ENCODE results near the gene NID1. TPM values are rescaled to one million over a fixed set of nuclear protein-coding genes. Genes with fewer than 3 reads are reported as not detected.

NID1 gene
- total RNA-seq, 1 donor from 2014 or later = 73.0 TPM

DNA sequence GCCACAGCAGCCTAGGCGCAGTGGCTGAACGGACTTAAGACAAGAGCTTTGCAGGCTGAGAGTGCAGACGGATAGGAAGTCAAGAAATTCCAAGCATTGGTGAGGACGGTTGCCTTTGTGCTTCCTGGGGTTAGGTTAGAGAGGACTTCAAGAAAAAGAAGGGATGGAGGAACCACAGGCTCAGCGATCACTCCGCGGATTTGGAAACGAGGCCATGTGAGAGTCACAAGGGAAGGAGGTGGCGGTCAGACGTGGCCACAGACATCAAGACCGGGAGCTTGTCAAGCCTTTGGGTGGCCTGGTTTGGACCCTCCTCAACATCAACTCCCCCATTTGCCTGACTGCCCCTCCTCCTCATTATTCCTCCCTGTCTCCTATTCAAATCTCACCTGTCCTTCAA is 62.3 kb downstream of the NID1 start:
- H3K4me1 Mint-ChIP-seq (ENCODE audit: low read depth, unreplicated experiment) = peaks cover 46% of the 10 kb centered on the region
- FAIRE-seq (no peak), DNase-seq (ENCODE audit: low read depth) (no peak)
- H3K79me2 ChIP-seq (ENCODE audit: insufficient read depth, low read length) = no peaks in the 10 kb centered on the region
- H3K27me3 ChIP-seq (ENCODE audit: insufficient read depth, low read length) = no peaks in the 10 kb centered on the region
- peak overlapping the region; percentile 45 for H3K4me3 Mint-ChIP-seq (ENCODE audit: unreplicated experiment)
- H3K4me1 ChIP-seq (ENCODE audit: insufficient read depth, low read length) = peaks cover 16% of the 10 kb centered on the region
- no peak overlapping the region for H3K4me3 ChIP-seq (ENCODE audit: insufficient read depth, low read depth, low read length)
- H3K4me2 ChIP-seq (ENCODE audit: low read length) = no peak overlapping the region
- no peak for TF ChIP-seq EZH2 (IDR thresholded peaks at IDR 0.05; ENCODE audit: insufficient read depth, low read length)
- TF ChIP-seq, protein P1, sequence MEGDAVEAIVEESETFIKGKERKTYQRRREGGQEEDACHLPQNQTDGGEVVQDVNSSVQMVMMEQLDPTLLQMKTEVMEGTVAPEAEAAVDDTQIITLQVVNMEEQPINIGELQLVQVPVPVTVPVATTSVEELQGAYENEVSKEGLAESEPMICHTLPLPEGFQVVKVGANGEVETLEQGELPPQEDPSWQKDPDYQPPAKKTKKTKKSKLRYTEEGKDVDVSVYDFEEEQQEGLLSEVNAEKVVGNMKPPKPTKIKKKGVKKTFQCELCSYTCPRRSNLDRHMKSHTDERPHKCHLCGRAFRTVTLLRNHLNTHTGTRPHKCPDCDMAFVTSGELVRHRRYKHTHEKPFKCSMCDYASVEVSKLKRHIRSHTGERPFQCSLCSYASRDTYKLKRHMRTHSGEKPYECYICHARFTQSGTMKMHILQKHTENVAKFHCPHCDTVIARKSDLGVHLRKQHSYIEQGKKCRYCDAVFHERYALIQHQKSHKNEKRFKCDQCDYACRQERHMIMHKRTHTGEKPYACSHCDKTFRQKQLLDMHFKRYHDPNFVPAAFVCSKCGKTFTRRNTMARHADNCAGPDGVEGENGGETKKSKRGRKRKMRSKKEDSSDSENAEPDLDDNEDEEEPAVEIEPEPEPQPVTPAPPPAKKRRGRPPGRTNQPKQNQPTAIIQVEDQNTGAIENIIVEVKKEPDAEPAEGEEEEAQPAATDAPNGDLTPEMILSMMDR (IDR thresholded peaks at IDR 0.05; ENCODE audit: insufficient read depth, low read depth, low read length) = no peak
- no peaks in the 10 kb centered on the region for H4K20me1 ChIP-seq (ENCODE audit: insufficient read depth, low read length)
- H3K27me3 Mint-ChIP-seq (ENCODE audit: low read depth, unreplicated experiment) = no peaks in the 10 kb centered on the region
- H3K9ac ChIP-seq (ENCODE audit: low read length) = no peak overlapping the region
- H2AFZ ChIP-seq (ENCODE audit: low read depth, low read length) = no peak overlapping the region
- H3K36me3 ChIP-seq (ENCODE audit: insufficient read depth, low read length) = no peaks in the 10 kb centered on the region
- H3K27ac Mint-ChIP-seq (ENCODE audit: unreplicated experiment) = peak overlapping the region; percentile 20
- peaks cover 2% of the 10 kb centered on the region for H3K36me3 Mint-ChIP-seq (ENCODE audit: low read depth, unreplicated experiment)
- no peaks in the 10 kb centered on the region for H3K9me3 Mint-ChIP-seq (ENCODE audit: unreplicated experiment)
- H3K9me3 ChIP-seq (ENCODE audit: insufficient read depth, low read depth, low read length) = no peaks in the 10 kb centered on the region
- H3K27ac ChIP-seq (ENCODE audit: low read depth, low read length) = no peak overlapping the region

DNA sequence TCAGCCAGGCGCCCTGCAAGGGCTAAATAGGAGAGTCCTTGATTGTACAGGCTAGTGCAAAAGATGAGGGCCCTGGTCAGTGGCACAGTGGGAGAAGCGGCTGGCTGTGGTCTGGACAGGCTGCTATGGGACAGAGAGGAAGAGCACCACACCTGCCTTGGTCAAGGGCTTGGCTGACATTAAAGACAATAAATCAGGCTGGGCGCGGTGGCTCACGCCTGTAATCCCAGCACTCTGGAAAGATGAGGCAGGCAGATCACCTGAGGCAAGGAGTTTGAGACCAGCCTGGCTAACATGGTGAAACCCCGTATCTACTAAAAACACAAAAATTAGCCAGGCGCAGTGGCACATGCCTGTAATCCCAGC is 62.9 kb downstream of the NID1 start:
- Mint-ChIP-seq H3K27ac (ENCODE audit: unreplicated experiment) (no peak overlapping the region), H3K36me3 (ENCODE audit: low read depth, unreplicated experiment) (peaks cover 2% of the 10 kb centered on the region), H3K4me3 (ENCODE audit: unreplicated experiment) (no peak overlapping the region), H3K27me3 (ENCODE audit: low read depth, unreplicated experiment) (no peaks in the 10 kb centered on the region), H3K4me1 (ENCODE audit: low read depth, unreplicated experiment) (peaks cover 46% of the 10 kb centered on the region), H3K9me3 (ENCODE audit: unreplicated experiment) (no peaks in the 10 kb centered on the region)
- TF ChIP-seq, protein P1 (IDR thresholded peaks at IDR 0.05; ENCODE audit: insufficient read depth, low read depth, low read length) = no peak
- no peak for TF ChIP-seq EZH2 (IDR thresholded peaks at IDR 0.05; ENCODE audit: insufficient read depth, low read length)
- H3K79me2 ChIP-seq (ENCODE audit: insufficient read depth, low read length) = no peaks in the 10 kb centered on the region
- no peak overlapping the region for H3K4me2 ChIP-seq (ENCODE audit: low read length)
- H3K9ac ChIP-seq (ENCODE audit: low read length) = no peak overlapping the region
- H3K4me3 ChIP-seq (ENCODE audit: insufficient read depth, low read depth, low read length) = no peak overlapping the region
- H3K36me3 ChIP-seq (ENCODE audit: insufficient read depth, low read length) = no peaks in the 10 kb centered on the region
- DNase-seq (ENCODE audit: low read depth) (no peak), FAIRE-seq (no peak)
- peaks cover 16% of the 10 kb centered on the region for H3K4me1 ChIP-seq (ENCODE audit: insufficient read depth, low read length)
- no peak overlapping the region for H2AFZ ChIP-seq (ENCODE audit: low read depth, low read length)
- no peaks in the 10 kb centered on the region for H4K20me1 ChIP-seq (ENCODE audit: insufficient read depth, low read length)
- H3K27me3 ChIP-seq (ENCODE audit: insufficient read depth, low read length) = no peaks in the 10 kb centered on the region
- no peaks in the 10 kb centered on the region for H3K9me3 ChIP-seq (ENCODE audit: insufficient read depth, low read depth, low read length)
- no peak overlapping the region for H3K27ac ChIP-seq (ENCODE audit: low read depth, low read length)

DNA sequence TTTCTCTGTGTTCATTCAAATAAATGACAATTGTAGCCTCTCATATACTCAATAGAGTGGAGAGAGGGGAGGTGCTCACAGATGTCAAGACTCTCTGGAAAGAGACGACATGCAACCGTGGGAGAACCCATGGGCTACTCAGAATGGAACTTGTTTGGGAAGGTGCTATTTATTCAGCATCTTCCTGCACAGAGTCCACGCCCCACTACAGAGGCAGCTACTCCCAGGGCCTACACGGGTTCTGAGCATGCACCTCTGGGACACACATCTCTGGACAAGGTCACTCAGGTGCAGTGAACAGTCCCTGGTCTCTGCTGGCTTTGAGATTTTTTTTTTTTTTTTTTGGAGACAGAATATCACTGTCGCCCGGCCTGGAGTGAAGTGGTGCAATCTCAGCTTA is 64.1 kb downstream of the NID1 start:
- H3K4me3 Mint-ChIP-seq (ENCODE audit: unreplicated experiment) = no peak overlapping the region
- Histone ChIP-seq H3K27ac (ENCODE audit: low read depth, low read length) (no peak overlapping the region), H3K36me3 (ENCODE audit: insufficient read depth, low read length) (no peaks in the 10 kb centered on the region), H4K20me1 (ENCODE audit: insufficient read depth, low read length) (no peaks in the 10 kb centered on the region), H3K9me3 (ENCODE audit: insufficient read depth, low read depth, low read length) (no peaks in the 10 kb centered on the region), H3K4me2 (ENCODE audit: low read length) (no peak overlapping the region), H3K4me1 (ENCODE audit: insufficient read depth, low read length) (peaks cover 16% of the 10 kb centered on the region), H3K4me3 (ENCODE audit: insufficient read depth, low read depth, low read length) (no peak overlapping the region), H2AFZ (ENCODE audit: low read depth, low read length) (no peak overlapping the region), H3K27me3 (ENCODE audit: insufficient read depth, low read length) (no peaks in the 10 kb centered on the region), H3K79me2 (ENCODE audit: insufficient read depth, low read length) (no peaks in the 10 kb centered on the region), H3K9ac (ENCODE audit: low read length) (no peak overlapping the region)
- TF ChIP-seq, protein P1 (IDR thresholded peaks at IDR 0.05; ENCODE audit: insufficient read depth, low read depth, low read length) = no peak
- TF ChIP-seq EZH2 (IDR thresholded peaks at IDR 0.05; ENCODE audit: insufficient read depth, low read length) = no peak
- FAIRE-seq (no peak), DNase-seq (ENCODE audit: low read depth) (no peak)
- H3K4me1 Mint-ChIP-seq (ENCODE audit: low read depth, unreplicated experiment) = peaks cover 46% of the 10 kb centered on the region
- H3K9me3 Mint-ChIP-seq (ENCODE audit: unreplicated experiment) = no peaks in the 10 kb centered on the region
- peaks cover 2% of the 10 kb centered on the region for H3K36me3 Mint-ChIP-seq (ENCODE audit: low read depth, unreplicated experiment)
- H3K27me3 Mint-ChIP-seq (ENCODE audit: low read depth, unreplicated experiment) = no peaks in the 10 kb centered on the region
- peak overlapping the region; percentile 98 for H3K27ac Mint-ChIP-seq (ENCODE audit: unreplicated experiment)

All from astrocyte (in vitro differentiated cells and primary cell).